ENCODE measurements around the gene TTC13.

TTC13 gene

GRCh38 chr1:230868736-230869385 is 109.8 kb downstream of the TTC13 start:
- DNase-seq = no peak

GRCh38 chr1:230867903-230868735 is 110.5 kb downstream of the TTC13 start, which contains the start of gene C1orf198:
C1orf198 (minus strand) TSS chr1:230868521; CDS start chr1:230868512, 9 bp downstream.
- no peak for DNase-seq

GRCh38 chr1:230867101-230867902 is 111.4 kb downstream of the TTC13 start:
- DNase-seq = no peak

- DNase-seq = no peak
Measured at GRCh38 chr1:230866171-230867070, 112.2 kb downstream of the TTC13 start.

GRCh38 chr1:230865062-230865817 is 113.4 kb downstream of the TTC13 start:
- DNase-seq = no peak

GRCh38 chr1:230864441-230864840 is 114.2 kb downstream of the TTC13 start:
- no peak for DNase-seq

GRCh38 chr1:230863449-230863848 is 115.2 kb downstream of the TTC13 start:
- no peak for DNase-seq

GRCh38 chr1:230861970-230862595 is 116.6 kb downstream of the TTC13 start:
- DNase-seq = no peak

- DNase-seq = no peak
Measured at GRCh38 chr1:230861489-230861888, 117.2 kb downstream of the TTC13 start.

GRCh38 chr1:230860617-230861384 is 117.9 kb downstream of the TTC13 start:
- DNase-seq = no peak

GRCh38 chr1:230858918-230859729 is 119.5 kb downstream of the TTC13 start:
- no peak for DNase-seq

GRCh38 chr1:230858236-230858820 is 120.3 kb downstream of the TTC13 start:
- DNase-seq = no peak

GRCh38 chr1:230857822-230858221 is 120.8 kb downstream of the TTC13 start:
- no peak for DNase-seq

GRCh38 chr1:230857077-230857476 is 121.6 kb downstream of the TTC13 start:
- no peak for DNase-seq

Measured in NCI-H2029 treated with DMSO at 0.1 percent for 48 hours (cell line).